HepG2 (cell line): ENCODE data around the gene MST1. TPM values are rescaled to one million over a fixed set of nuclear protein-coding genes. Genes with fewer than 3 reads are reported as not detected.

Source experiments
- ARID5B ChIP-seq: IDR thresholded peaks from 2 replicates; pipeline ENCODE4 v1.4.0; 2020; ENCODE audit warnings: mild to moderate bottlenecking, missing genetic modification reagents
- GLI4 ChIP-seq: sonication (generic); formaldehyde crosslinking; IDR thresholded peaks from 2 replicates; pipeline ENCODE4 v1.5.1; 2020; ENCODE audit warnings: missing genetic modification reagents, mild to moderate bottlenecking, moderate library complexity, borderline replicate concordance
- MAX ChIP-seq: IDR thresholded peaks from 2 replicates; pipeline ENCODE4 v1.6.1; 2012; ENCODE audit warnings: inconsistent platforms
- MTERF4 ChIP-seq: sonication (generic); formaldehyde crosslinking; IDR thresholded peaks from 2 replicates; pipeline ENCODE4 v1.8.0; 2023; ENCODE audit warnings: mild to moderate bottlenecking, missing genetic modification reagents
- MTF1 ChIP-seq: sonication (generic); formaldehyde crosslinking; IDR thresholded peaks from 2 replicates; pipeline ENCODE4 v1.5.0; 2020; ENCODE audit warnings: missing genetic modification reagents
- NFATC3 ChIP-seq: sonication (generic); formaldehyde crosslinking; IDR thresholded peaks from 2 replicates; pipeline ENCODE4 v1.5.1; 2020; ENCODE audit warnings: mild to moderate bottlenecking, missing genetic modification reagents
- NRL ChIP-seq: sonication (generic); formaldehyde crosslinking; IDR thresholded peaks from 2 replicates; pipeline ENCODE4 v1.5.0; 2020; ENCODE audit warnings: missing genetic modification reagents, mild to moderate bottlenecking, moderate library complexity, borderline replicate concordance
- RAD51 ChIP-seq: fragments of 450-650 bp; IDR thresholded peaks from 2 replicates; pipeline ENCODE4 v1.6.1; 2016; ENCODE audit warnings: borderline replicate concordance
- TCF7 ChIP-seq: sonication (generic); IDR thresholded peaks from 2 replicates; pipeline ENCODE4 v1.6.1; 2016; ENCODE audit warnings: antibody characterized with exemption, low read depth
- ZBTB40 ChIP-seq, 2 experiments: fragments of 450-650 bp in 1 of 2; sonication (generic) in 1 of 2; formaldehyde crosslinking in 1 of 2; IDR thresholded peaks; 2 replicates each; pipeline versions ENCODE4 v1.6.1 to v1.8.0; 2016 to 2022; ENCODE audit warnings: antibody characterized with exemption in 1 of 2, mild to moderate bottlenecking in 1 of 2, missing genetic modification reagents in 1 of 2
- ZNF205 ChIP-seq: IDR thresholded peaks from 2 replicates; pipeline ENCODE4 v1.6.1; 2018; ENCODE audit warnings: missing biosample characterization, missing genetic modification reagents
- ZNF230 ChIP-seq: sonication (generic); formaldehyde crosslinking; IDR thresholded peaks from 2 replicates; pipeline ENCODE4 v1.4.0; 2020; ENCODE audit warnings: mild to moderate bottlenecking, missing genetic modification reagents
- ZNF776 ChIP-seq: sonication (generic); formaldehyde crosslinking; IDR thresholded peaks from 2 replicates; pipeline ENCODE4 v1.4.0; 2020; ENCODE audit warnings: mild to moderate bottlenecking, missing genetic modification reagents
- polyA plus RNA-seq, 8 experiments: library from polyadenylated mRNA; depleted of rRNA in 3 of 8; stranded (reverse) in 7 of 8; unstranded in 1 of 8; fragments of >200 nt; fragmentation: Illumina TruSeq in 4 of 8; extraction: Trizol in 4 of 8; gene quantifications; 2 replicates each; pipeline versions ENCODE4 v1.2.1 to v1.2.3, GENCODE V29; 2011 to 2016; ENCODE audit warnings: low read depth in 4 of 8, missing spikeins in 1 of 8, mixed read lengths in 1 of 8; ENCODE audit not compliant: insufficient read depth in 1 of 8
- total RNA-seq, 5 experiments: library from RNA; depleted of rRNA; stranded (reverse); fragments of >200 nt; fragmentation: Illumina TruSeq; extraction: Trizol; gene quantifications; 2 replicates each; pipeline ENCODE4 v1.2.3, GENCODE V29; 2016; ENCODE audit warnings: low read depth in 1 of 5

The MST1 gene
- total and polyA plus RNA-seq, 2 of the 13 experiments (the other 11 are each of a cell fraction or from before 2014, with no cell fraction given) = 189 to 452 TPM

GRCh38 chr3:49723628-49724551 is 34.6 kb upstream of the MST1 start, which contains the start of gene GMPPB (continued):
- TF ChIP-seq NFATC3 (CRISPR knock-in tag) (no peak), ZNF776 (CRISPR knock-in tag) (peak; percentile 90; the same call in 1 of the 2 replicates), RAD51 (no peak), MTF1 (no peak), ZBTB40 (IDR thresholded peaks at IDR 0.05) (no peak), ZBTB40 (CRISPR knock-in tag; IDR thresholded peaks at IDR 0.05) (peak; percentile 22; the same call in 1 of the 2 replicates), ARID5B (CRISPR knock-in tag) (peak; percentile 9; the same call in 1 of the 2 replicates), ZNF205 (CRISPR knock-in tag) (0 out of 2 replicates have a peak, but pooled peaks have one; percentile 62), TCF7 (no peak), NRL (CRISPR knock-in tag) (peak; percentile 84; the same call in 1 of the 2 replicates), MAX (peak; percentile 33), ZNF230 (CRISPR knock-in tag) (peak; percentile 80; the same call in 1 of the 2 replicates), MTERF4 (CRISPR knock-in tag) (no peak), GLI4 (CRISPR knock-in tag) (0 out of 2 replicates have a peak, but pooled peaks have one; percentile 9)
